ENCODE measurements around the gene MT2A.

GRCh38 chr16:56569971-56570370, 38.4 kb upstream of the MT2A start:
- TF ChIP-seq, protein P1, sequence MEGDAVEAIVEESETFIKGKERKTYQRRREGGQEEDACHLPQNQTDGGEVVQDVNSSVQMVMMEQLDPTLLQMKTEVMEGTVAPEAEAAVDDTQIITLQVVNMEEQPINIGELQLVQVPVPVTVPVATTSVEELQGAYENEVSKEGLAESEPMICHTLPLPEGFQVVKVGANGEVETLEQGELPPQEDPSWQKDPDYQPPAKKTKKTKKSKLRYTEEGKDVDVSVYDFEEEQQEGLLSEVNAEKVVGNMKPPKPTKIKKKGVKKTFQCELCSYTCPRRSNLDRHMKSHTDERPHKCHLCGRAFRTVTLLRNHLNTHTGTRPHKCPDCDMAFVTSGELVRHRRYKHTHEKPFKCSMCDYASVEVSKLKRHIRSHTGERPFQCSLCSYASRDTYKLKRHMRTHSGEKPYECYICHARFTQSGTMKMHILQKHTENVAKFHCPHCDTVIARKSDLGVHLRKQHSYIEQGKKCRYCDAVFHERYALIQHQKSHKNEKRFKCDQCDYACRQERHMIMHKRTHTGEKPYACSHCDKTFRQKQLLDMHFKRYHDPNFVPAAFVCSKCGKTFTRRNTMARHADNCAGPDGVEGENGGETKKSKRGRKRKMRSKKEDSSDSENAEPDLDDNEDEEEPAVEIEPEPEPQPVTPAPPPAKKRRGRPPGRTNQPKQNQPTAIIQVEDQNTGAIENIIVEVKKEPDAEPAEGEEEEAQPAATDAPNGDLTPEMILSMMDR (conservative IDR thresholded peaks at IDR 0.05 in 1 of 2, IDR thresholded peaks at IDR 0.05 in 1 of 2; ENCODE audit: extremely low read depth in 1 of 2, insufficient read depth in 1 of 2, low read depth in 1 of 2, low read length in 2 of 2) = no peak
- TF ChIP-seq EZH2 (IDR thresholded peaks at IDR 0.05; ENCODE audit: borderline replicate concordance, low read length) = no peak
